Sigmoid colon (tissue), 7 donors: Measurements from ENCODE around the gene SLC25A11. TPM values are rescaled to one million over a fixed set of nuclear protein-coding genes. Genes with fewer than 3 reads are reported as not detected.

Source experiments
- DNase-seq: peaks from one replicate; pipeline ENCODE4 v3.0.0-alpha.2; 2019
- H3K27ac ChIP-seq, 4 donors: fragments of 200-600 bp; sonication (generic); one replicate each; pipeline ENCODE4 v1.5.1; 2016 to 2019; ENCODE audit warnings: mild to moderate bottlenecking in 1 of 4
- H3K27me3 ChIP-seq, 3 donors: fragments of 200-600 bp; sonication (generic); one replicate each; pipeline ENCODE4 v1.5.1; 2019; ENCODE audit warnings: mild to moderate bottlenecking in 1 of 3
- H3K36me3 ChIP-seq, 4 donors: fragments of 200-600 bp; sonication (generic); one replicate each; pipeline ENCODE4 v1.5.1; 2016 to 2019
- H3K4me1 ChIP-seq, 4 donors: fragments of 200-600 bp; sonication (generic); one replicate each; pipeline ENCODE4 v1.5.1; 2017 to 2019
- H3K4me3 ChIP-seq, 4 donors: fragments of 200-600 bp; sonication (generic); one replicate each; pipeline ENCODE4 v1.5.1; 2017 to 2019; ENCODE audit warnings: mild to moderate bottlenecking in 2 of 4, moderate library complexity in 1 of 4
- H3K9me3 ChIP-seq, 4 donors: fragments of 200-600 bp in 3 of 4; sonication (generic) in 3 of 4; one replicate each; pipeline versions ENCODE4 v1.5.1 to v1.6.1; 2013 to 2019
- EP300 ChIP-seq, 4 donors: sonication (generic); formaldehyde crosslinking; IDR thresholded peaks; one replicate each; pipeline ENCODE4 v1.6.1; 2017; ENCODE audit warnings: antibody characterized with exemption in 4 of 4
- POLR2A ChIP-seq, 2 donors: fragments of 450-650 bp; IDR thresholded peaks; one replicate each; pipeline ENCODE4 v1.6.1; 2016; ENCODE audit warnings: antibody characterized with exemption in 2 of 2, mild to moderate bottlenecking in 2 of 2, moderate library complexity in 2 of 2
- POLR2AphosphoS5 ChIP-seq, 4 donors: sonication (generic); formaldehyde crosslinking; IDR thresholded peaks; one replicate each; pipeline ENCODE4 v1.6.1; 2017; ENCODE audit warnings: antibody characterized with exemption in 4 of 4
- WGBS, 2 donors: extraction: QIAGEN DNeasy Blood & Tissue Kit; methylation state at CpG; one replicate each; pipeline ENCODE4 v1.1.7; 2013; 5-methylcytosine and 5-hydroxymethylcytosine counted together
- intact Hi-C: fragments of 100-400 bp; cut with DNase I; formaldehyde crosslinking; loops from one replicate; pipeline ENCODE4 v1.15.1; 2023
- polyA plus RNA-seq, 3 donors: library from polyadenylated mRNA; stranded (reverse); fragments of 200-250 nt; gene quantifications; one replicate each; pipeline ENCODE4 v1.2.3, GENCODE V29; 2013
- total RNA-seq, 4 donors: library from RNA; depleted of rRNA; stranded (reverse); fragments of >200 nt; gene quantifications; one replicate each; pipeline ENCODE4 v1.1.0, GENCODE V29; 2016
- TF ChIP-seq, protein P1 (sequence below), 4 experiments: fragments of 450-650 bp in 3 of 4; fragments of 200-600 bp in 1 of 4; IDR thresholded peaks; one replicate each; pipeline ENCODE4 v1.5.1; 2016 to 2019; ENCODE audit warnings: antibody characterized with exemption in 4 of 4, mild to moderate bottlenecking in 3 of 4, moderate library complexity in 2 of 4
- donor health status: healthy with polysubstance abuse.
- donor health status: Bipolar disorder and iron deficiency.
- donor health status: healthy.

Gene SLC25A11
- total and polyA plus RNA-seq, 7 donors, result 41.0 to 82.8 (median 57.7) TPM

- WGBS, 2 donors, result 90 to 93% methylated on average over 31 of the region's 31 CpGs
- H3K4me3 ChIP-seq, result no peak overlapping the region
- no peak for DNase-seq
- H3K9me3 ChIP-seq, result no peaks in the 10 kb centered on the region
- peaks cover 0 to 5% (median 4%) of the 10 kb centered on the region in 4 donors for H3K4me1 ChIP-seq
- H3K27ac ChIP-seq, result no peak overlapping the region
- H3K36me3 ChIP-seq, result peaks cover 50 to 81% (median 71%) of the 10 kb centered on the region in 4 donors
- TF ChIP-seq, protein P1, sequence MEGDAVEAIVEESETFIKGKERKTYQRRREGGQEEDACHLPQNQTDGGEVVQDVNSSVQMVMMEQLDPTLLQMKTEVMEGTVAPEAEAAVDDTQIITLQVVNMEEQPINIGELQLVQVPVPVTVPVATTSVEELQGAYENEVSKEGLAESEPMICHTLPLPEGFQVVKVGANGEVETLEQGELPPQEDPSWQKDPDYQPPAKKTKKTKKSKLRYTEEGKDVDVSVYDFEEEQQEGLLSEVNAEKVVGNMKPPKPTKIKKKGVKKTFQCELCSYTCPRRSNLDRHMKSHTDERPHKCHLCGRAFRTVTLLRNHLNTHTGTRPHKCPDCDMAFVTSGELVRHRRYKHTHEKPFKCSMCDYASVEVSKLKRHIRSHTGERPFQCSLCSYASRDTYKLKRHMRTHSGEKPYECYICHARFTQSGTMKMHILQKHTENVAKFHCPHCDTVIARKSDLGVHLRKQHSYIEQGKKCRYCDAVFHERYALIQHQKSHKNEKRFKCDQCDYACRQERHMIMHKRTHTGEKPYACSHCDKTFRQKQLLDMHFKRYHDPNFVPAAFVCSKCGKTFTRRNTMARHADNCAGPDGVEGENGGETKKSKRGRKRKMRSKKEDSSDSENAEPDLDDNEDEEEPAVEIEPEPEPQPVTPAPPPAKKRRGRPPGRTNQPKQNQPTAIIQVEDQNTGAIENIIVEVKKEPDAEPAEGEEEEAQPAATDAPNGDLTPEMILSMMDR (IDR thresholded peaks at IDR 0.05), result no peak
- TF ChIP-seq POLR2A (IDR thresholded peaks at IDR 0.05), result no peak
- no peak for TF ChIP-seq EP300 (IDR thresholded peaks at IDR 0.05)
- TF ChIP-seq POLR2AphosphoS5 (IDR thresholded peaks at IDR 0.05), result no peak
- intact Hi-C loops, result no loop called here
- peaks cover 0 to 20% (median 5%) of the 10 kb centered on the region in 3 donors for H3K27me3 ChIP-seq
These were observed 45.9 kb downstream of the SLC25A11 start for GRCh38 chr17:4893721-4894560.

- H3K27me3 ChIP-seq, result peaks cover 0 to 13% (median 0%) of the 10 kb centered on the region in 3 donors
- TF ChIP-seq, protein P1 (IDR thresholded peaks at IDR 0.05), result no peak
- TF ChIP-seq EP300 (IDR thresholded peaks at IDR 0.05), result no peak
- TF ChIP-seq POLR2AphosphoS5 (IDR thresholded peaks at IDR 0.05), result no peak
- TF ChIP-seq POLR2A (IDR thresholded peaks at IDR 0.05), result no peak
- no peaks in the 10 kb centered on the region for H3K9me3 ChIP-seq
These were observed 46.6 kb downstream of the SLC25A11 start for GRCh38 chr17:4893272-4893671.

DNA sequence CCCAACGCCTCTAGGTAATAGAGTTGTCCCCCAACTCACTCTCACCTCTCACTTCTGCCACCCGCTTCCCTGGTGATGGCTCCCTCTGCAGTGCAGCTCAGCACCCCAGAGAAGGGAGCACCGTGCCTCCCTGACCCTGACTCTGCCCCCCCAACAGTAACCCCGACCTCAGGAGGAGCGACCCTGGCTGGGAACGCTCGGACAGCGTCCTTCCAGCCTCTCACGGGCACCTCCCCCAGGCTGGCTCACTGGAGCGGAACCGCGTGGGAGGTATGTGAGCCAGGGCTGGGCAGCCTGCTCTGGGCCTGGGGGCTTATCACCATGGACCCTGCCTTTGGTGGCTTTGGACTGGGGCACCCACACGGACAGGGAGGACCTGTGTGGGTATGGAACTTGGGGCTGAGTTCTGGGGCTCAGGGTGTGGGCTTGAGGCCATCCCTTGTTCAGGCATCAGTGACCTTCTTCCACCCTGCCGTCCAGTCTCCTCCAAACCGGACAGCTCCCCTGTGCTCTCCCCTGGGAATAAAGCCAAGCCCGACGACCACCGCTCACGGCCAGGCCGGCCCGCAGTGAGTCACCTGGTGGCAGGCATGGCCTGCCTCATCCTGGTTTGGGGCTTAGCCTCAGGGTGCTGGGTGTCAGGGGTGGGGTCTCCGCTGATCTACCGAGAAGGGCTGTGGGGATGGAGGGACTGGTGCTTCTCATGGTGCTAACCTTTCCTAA lies 47.2 kb downstream of the SLC25A11 start:
- intact Hi-C loops, result no loop called here
- Histone ChIP-seq H3K36me3 (peaks cover 50 to 88% (median 74%) of the 10 kb centered on the region in 4 donors), H3K27me3 (peaks cover 0 to 8% (median 0%) of the 10 kb centered on the region in 3 donors), H3K4me1 (no peaks in the 10 kb centered on the region), H3K27ac (no peak overlapping the region), H3K4me3 (no peak overlapping the region), H3K9me3 (no peaks in the 10 kb centered on the region)
- TF ChIP-seq POLR2AphosphoS5 (IDR thresholded peaks at IDR 0.05) (no peak), EP300 (IDR thresholded peaks at IDR 0.05) (no peak), POLR2A (IDR thresholded peaks at IDR 0.05) (no peak)
- TF ChIP-seq, protein P1 (IDR thresholded peaks at IDR 0.05), result no peak
- DNase-seq, result no peak
- 87 to 90% methylated on average over 23 of the region's 23 CpGs for WGBS, 2 donors

More at GRCh38 chr17:4893272-4893671, 46.6 kb downstream of the SLC25A11 start:
- Histone ChIP-seq H3K4me3 (no peak overlapping the region), H3K36me3 (peaks cover 50 to 82% (median 71%) of the 10 kb centered on the region in 4 donors), H3K4me1 (no peaks in the 10 kb centered on the region), H3K27ac (no peak overlapping the region)
- WGBS, 2 donors, result 91 to 94% methylated on average over 18 of the region's 18 CpGs
- no peak for DNase-seq
- intact Hi-C loops, result no loop called here

- Histone ChIP-seq H3K4me1 (no peaks in the 10 kb centered on the region), H3K36me3 (peaks cover 50 to 91% (median 81%) of the 10 kb centered on the region in 4 donors), H3K27ac (no peak overlapping the region), H3K27me3 (no peaks in the 10 kb centered on the region), H3K4me3 (no peak overlapping the region), H3K9me3 (no peaks in the 10 kb centered on the region)
- 88 to 93% methylated on average over 42 of the region's 42 CpGs for WGBS, 2 donors
- no peak for DNase-seq
- intact Hi-C loops, result no loop called here
- TF ChIP-seq EP300 (IDR thresholded peaks at IDR 0.05) (no peak), POLR2A (IDR thresholded peaks at IDR 0.05) (no peak), POLR2AphosphoS5 (IDR thresholded peaks at IDR 0.05) (no peak)
- TF ChIP-seq, protein P1 (IDR thresholded peaks at IDR 0.05), result no peak
These were observed 48.1 kb downstream of the SLC25A11 start for GRCh38 chr17:4891411-4892410.
